ENCODE measurements around the gene KPNA2. TPM values are rescaled to one million over a fixed set of nuclear protein-coding genes. Genes with fewer than 3 reads are reported as not detected.
"Not testable (repeated sequence)": the region's sequence is repeated elsewhere in the genome, so short reads cannot be mapped to it uniquely, and the experiment has no call there.

KPNA2 gene
- total RNA-seq, 4 donors from 2014 or later = 7.1 to 68.9 (median 39.2) TPM

DNA sequence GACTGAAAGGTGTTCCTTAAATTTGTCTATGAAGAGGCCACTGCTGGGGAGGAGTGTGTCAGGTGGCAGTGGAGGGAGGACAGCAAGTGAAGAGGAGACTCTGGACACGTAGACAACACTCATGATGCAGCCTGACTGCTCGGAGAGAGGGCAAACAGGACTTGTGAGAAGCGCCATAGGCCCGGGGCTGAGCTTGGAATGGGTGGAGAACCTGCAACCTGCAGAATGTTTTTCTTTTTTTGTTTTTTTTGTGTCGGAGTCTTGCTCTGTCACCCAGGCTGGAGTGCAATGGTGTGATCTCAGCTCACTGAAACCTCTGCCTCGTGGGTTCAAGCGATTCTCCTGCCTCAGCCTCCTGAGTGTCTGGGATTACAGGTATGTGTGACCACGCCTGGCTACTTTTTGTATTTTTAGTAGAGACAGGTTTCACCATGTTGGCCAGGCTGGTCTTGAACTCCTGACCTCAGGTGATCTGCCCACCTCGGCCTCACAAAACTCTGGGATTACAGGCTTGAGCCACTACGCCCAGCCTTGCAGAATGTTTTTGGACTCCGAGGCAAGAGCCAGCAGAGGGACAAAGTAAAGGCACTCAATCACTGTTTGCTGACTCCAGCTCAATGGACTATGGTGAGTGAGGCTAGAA is 20.3 kb upstream of the KPNA2 start:
- intact Hi-C loops (cut with DNase I; ENCODE audit: low total_unique reads) = no loop called here
- no peaks in the 10 kb centered on the region for H3K4me1 ChIP-seq
- H3K27ac ChIP-seq = no peak overlapping the region
- no peak for DNase-seq
- no peaks in the 10 kb centered on the region for H3K27me3 ChIP-seq
- H3K36me3 ChIP-seq = no peaks in the 10 kb centered on the region
- no peak for TF ChIP-seq POLR2A (IDR thresholded peaks at IDR 0.05)
- TF ChIP-seq, protein P1, sequence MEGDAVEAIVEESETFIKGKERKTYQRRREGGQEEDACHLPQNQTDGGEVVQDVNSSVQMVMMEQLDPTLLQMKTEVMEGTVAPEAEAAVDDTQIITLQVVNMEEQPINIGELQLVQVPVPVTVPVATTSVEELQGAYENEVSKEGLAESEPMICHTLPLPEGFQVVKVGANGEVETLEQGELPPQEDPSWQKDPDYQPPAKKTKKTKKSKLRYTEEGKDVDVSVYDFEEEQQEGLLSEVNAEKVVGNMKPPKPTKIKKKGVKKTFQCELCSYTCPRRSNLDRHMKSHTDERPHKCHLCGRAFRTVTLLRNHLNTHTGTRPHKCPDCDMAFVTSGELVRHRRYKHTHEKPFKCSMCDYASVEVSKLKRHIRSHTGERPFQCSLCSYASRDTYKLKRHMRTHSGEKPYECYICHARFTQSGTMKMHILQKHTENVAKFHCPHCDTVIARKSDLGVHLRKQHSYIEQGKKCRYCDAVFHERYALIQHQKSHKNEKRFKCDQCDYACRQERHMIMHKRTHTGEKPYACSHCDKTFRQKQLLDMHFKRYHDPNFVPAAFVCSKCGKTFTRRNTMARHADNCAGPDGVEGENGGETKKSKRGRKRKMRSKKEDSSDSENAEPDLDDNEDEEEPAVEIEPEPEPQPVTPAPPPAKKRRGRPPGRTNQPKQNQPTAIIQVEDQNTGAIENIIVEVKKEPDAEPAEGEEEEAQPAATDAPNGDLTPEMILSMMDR (IDR thresholded peaks at IDR 0.05) = no peak
- no peak overlapping the region for H3K4me3 ChIP-seq
- H3K9me3 ChIP-seq = no peaks in the 10 kb centered on the region

DNA sequence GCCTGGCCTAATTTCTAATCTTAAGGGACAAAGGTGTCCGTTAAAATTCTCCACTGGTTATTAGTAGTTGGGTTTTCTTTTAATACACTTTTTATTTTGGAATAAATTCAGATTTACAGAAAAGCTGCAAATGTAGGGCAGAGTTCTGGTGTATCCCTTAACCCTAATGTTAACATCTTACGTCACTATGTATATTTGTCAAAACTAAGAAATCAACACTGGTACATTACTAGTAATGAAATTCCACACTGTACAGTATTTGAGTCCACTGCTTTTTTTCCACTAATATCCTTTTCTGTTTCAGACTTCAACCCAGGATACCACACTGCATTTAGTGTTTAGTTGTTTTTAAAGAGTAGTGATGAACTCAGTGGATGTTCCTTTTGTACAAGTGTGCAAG is 18.7 kb upstream of the KPNA2 start:
- Histone ChIP-seq H3K27ac (no peak overlapping the region), H3K4me3 (no peak overlapping the region), H3K27me3 (no peaks in the 10 kb centered on the region), H3K4me1 (no peaks in the 10 kb centered on the region), H3K36me3 (no peaks in the 10 kb centered on the region), H3K9me3 (no peaks in the 10 kb centered on the region)
- no peak for DNase-seq
- TF ChIP-seq POLR2A (IDR thresholded peaks at IDR 0.05) = no peak
- TF ChIP-seq, protein P1 (IDR thresholded peaks at IDR 0.05) = no peak
- intact Hi-C loops (cut with DNase I; ENCODE audit: low total_unique reads) = no loop called here

DNA sequence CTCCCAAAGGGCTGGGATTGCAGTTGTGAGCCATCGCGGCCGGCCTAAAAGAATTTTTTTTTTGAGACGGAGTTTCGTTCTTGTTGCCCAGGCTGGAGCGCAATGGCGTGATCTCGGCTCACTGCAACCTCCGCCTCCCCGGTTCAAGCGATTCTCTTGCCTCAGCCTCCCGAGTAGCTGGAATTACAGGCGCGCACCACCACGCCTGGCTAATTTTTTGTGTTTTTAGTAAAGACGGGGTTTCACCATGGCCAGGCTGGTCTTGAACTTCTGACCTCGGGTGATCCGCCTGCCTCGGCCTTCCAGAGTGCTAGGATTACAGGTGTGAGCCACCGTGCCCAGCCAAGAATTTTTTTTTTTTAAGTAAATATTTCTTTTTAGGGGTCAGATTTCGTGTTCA is 17.0 kb upstream of the KPNA2 start:
- intact Hi-C loops (cut with DNase I; ENCODE audit: low total_unique reads); H3K36me3 ChIP-seq; H3K4me3 ChIP-seq; H3K27ac ChIP-seq; H3K9me3 ChIP-seq; H3K27me3 ChIP-seq; H3K4me1 ChIP-seq; DNase-seq: not testable (repeated sequence)

DNA sequence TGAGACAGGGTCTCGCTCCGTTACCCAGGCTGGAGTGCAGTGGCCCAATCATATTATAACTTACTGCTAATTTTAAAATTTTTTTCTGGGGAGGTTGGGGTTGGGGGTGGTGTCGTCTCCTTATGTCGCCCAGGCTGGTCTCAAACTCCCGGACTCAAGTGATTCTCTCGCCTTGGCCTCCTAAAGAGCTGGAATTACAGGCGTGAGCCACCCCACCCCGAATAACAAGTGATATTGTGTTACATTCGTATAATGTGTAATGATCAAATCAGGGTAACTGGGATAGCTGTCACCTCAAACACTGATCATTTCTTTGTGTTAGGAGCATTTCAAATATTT is 16.2 kb upstream of the KPNA2 start:
- Histone ChIP-seq H3K27me3 (no peaks in the 10 kb centered on the region), H3K4me3 (no peak overlapping the region)

DNA sequence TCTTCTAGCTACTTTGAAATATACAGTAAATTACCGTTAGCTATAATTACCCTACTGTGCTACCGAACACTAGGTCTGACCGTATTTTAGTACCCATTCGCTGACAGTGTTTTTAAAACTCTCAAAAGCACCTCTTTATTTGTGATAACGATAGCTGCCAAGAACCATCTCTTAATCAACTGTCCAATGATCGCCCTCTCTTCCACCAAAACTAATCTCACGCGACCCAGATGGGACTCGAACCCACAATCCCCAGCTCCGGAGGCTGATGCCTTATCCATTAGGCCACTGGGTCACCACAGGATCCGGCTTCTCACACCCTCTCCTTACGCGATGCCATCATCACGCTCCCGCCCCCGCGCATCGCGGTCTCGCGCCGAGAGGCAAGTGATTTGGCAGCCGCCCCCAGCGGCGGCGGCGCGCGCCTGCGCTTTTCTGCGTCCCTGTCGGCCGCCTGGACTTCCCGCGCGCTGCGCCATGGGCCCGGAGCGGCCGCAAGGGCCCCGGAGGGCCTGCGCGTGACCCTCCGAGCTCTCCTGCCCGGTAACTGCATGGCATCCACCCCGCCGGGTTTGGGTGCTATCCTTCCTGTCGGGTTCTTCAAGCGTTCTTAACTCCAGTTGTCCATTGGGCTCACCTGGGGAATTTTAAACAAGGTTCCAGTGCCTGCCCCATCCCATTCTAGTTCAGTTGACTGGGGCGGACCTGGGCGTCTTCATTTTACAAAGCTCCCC is 15.7 kb upstream of the KPNA2 start:
- Histone ChIP-seq H3K27ac (peak overlapping the region; percentile 93 to 94), H3K36me3 (no peaks in the 10 kb centered on the region), H3K9me3 (no peaks in the 10 kb centered on the region), H3K27me3 (no peaks in the 10 kb centered on the region), H3K4me3 (peak overlapping the region; percentile 48 to 57), H3K4me1 (no peaks in the 10 kb centered on the region)
- TF ChIP-seq POLR2A (IDR thresholded peaks at IDR 0.05) = peak; percentile 49 to 50
- TF ChIP-seq, protein P1 (IDR thresholded peaks at IDR 0.05) = peak in 3 of 4 experiments; percentile 43 to 80 (median 45)
- peak; percentile 96 to 98 for DNase-seq
- intact Hi-C loops (cut with DNase I; ENCODE audit: low total_unique reads) = no loop called here

More for the DNA sequence above, 16.2 kb upstream of the KPNA2 start:
- TF ChIP-seq, protein P1 (IDR thresholded peaks at IDR 0.05) = no peak
- TF ChIP-seq POLR2A (IDR thresholded peaks at IDR 0.05) = no peak
- H3K27ac ChIP-seq = peak overlapping the region; percentile 93 to 94
- H3K4me1 ChIP-seq = no peaks in the 10 kb centered on the region
- no peaks in the 10 kb centered on the region for H3K36me3 ChIP-seq
- DNase-seq = no peak
- H3K9me3 ChIP-seq = no peaks in the 10 kb centered on the region
- intact Hi-C loops (cut with DNase I; ENCODE audit: low total_unique reads) = no loop called here

Measured in uterus (tissue), 4 donors.